DMS53 (cell line): ENCODE data around the gene TMEM117.
A peak's percentile ranks its signal among the peaks of the same experiment; 100 is the strongest.

Experiments
- DNase-seq: peaks from one replicate; lab custom pipeline; 2025; lab: John Stamatoyannopoulos, UW

The TMEM117 gene

GRCh38 chr12:43835656-43836474 lies at the start of gene TMEM117:
TSS of gene TMEM117 (plus strand) at chr12:43836081.
- DNase-seq, result peak; percentile 97

GRCh38 chr12:43786899-43787693 lies 48.8 kb upstream of the TMEM117 start:
- DNase-seq, result no peak

- DNase-seq, result peak; percentile 68
Measured at GRCh38 chr12:43789941-43790340, 45.9 kb upstream of the TMEM117 start.

GRCh38 chr12:43795716-43796280 lies 40.1 kb upstream of the TMEM117 start:
- DNase-seq, result peak; percentile 85

GRCh38 chr12:43797561-43798217 lies 38.2 kb upstream of the TMEM117 start:
- no peak for DNase-seq

GRCh38 chr12:43805149-43805859 lies 30.6 kb upstream of the TMEM117 start:
- peak; percentile 75 for DNase-seq

- DNase-seq, result peak; percentile 97
Measured at GRCh38 chr12:43805860-43806736, 29.8 kb upstream of the TMEM117 start, which contains the start of gene TWF1. TSS of gene TWF1 (minus strand) at chr12:43806317. CDS start at chr12:43806245, 72 bp downstream.

- peak; percentile 59 for DNase-seq
Measured at GRCh38 chr12:43806737-43807072, 29.2 kb upstream of the TMEM117 start.

GRCh38 chr12:43807386-43807785 lies 28.5 kb upstream of the TMEM117 start:
- DNase-seq, result no peak

GRCh38 chr12:43812057-43812456 lies 23.8 kb upstream of the TMEM117 start:
- DNase-seq, result no peak

GRCh38 chr12:43812926-43813325 lies 23.0 kb upstream of the TMEM117 start:
- DNase-seq, result peak; percentile 54

GRCh38 chr12:43815416-43815815 lies 20.5 kb upstream of the TMEM117 start:
- no peak for DNase-seq

- no peak for DNase-seq
Measured at GRCh38 chr12:43816168-43816567, 19.7 kb upstream of the TMEM117 start.

GRCh38 chr12:43824207-43824775 lies 11.6 kb upstream of the TMEM117 start:
- DNase-seq, result no peak

- no peak for DNase-seq
Measured at GRCh38 chr12:43826681-43827080, 9.2 kb upstream of the TMEM117 start.

GRCh38 chr12:43827093-43827492 lies 8.8 kb upstream of the TMEM117 start:
- DNase-seq, result no peak

- no peak for DNase-seq
Measured at GRCh38 chr12:43832463-43833168, 3.3 kb upstream of the TMEM117 start.

GRCh38 chr12:43835264-43835655 lies 621 bp upstream of the TMEM117 start:
- peak; percentile 85 for DNase-seq

GRCh38 chr12:43836475-43836989 lies 651 bp downstream of the TMEM117 start:
- DNase-seq, result peak; percentile 82
